GM12878 (cell line): ENCODE measurements around the gene MAD1L1. TPM values are rescaled to one million over a fixed set of nuclear protein-coding genes. Genes with fewer than 3 reads are reported as not detected.

Experiments used
- ATAC-seq: fragments of 200-7000 bp; cut with Tn5 transposase; 3 replicates; pipeline ENCODE4 v1.9.1; 2020; ENCODE audit warnings: mild to moderate bottlenecking, moderate library complexity
- BruUV-seq: library from RNA; stranded (reverse); fragments of 400-500 nt; replicated peaks from 2 replicates; lab custom pipeline; 2021; lab: Mats Ljungman, UMichigan
- CTCF ChIA-PET: fragments of 300-600 bp; sonication (Branson Sonifier 250); formaldehyde crosslinking; extraction: SDS; loops from one replicate; lab custom pipeline; 2021; ENCODE audit warnings: inconsistent platforms; lab: Yijun Ruan, JAX
- POLR2A ChIA-PET: fragments of 350-600 bp; formaldehyde crosslinking; extraction: SDS; loops from one replicate; lab custom pipeline; 2021; ENCODE audit warnings: inconsistent platforms; lab: Charles Lee
- RAD21 ChIA-PET: fragments of 300-600 bp; sonication (Branson Sonifier 250); formaldehyde crosslinking; loops from one replicate; lab custom pipeline; 2023; ENCODE audit warnings: antibody characterized with exemption; ENCODE audit not compliant: unreplicated experiment; lab: Charles Lee
- SMC1A ChIA-PET: fragments of 300-600 bp; sonication (Branson Sonifier 250); formaldehyde crosslinking; loops from one replicate; lab custom pipeline; 2023; ENCODE audit not compliant: unreplicated experiment, uncharacterized antibody; lab: Charles Lee
- DNase-seq: peaks from one replicate; pipeline ENCODE4 v3.0.0-alpha.2; 2011; ENCODE audit warnings: low read depth, low spot score
- FAIRE-seq: peaks from 3 replicates; lab custom pipeline; 2011; peaks lifted over from hg19 to GRCh38; lab: Jason Lieb, UNC
- H2AFZ ChIP-seq: 2 replicates; pipeline ENCODE4 v1.6.0; 2011; ENCODE audit warnings: low read depth, low read length, control low read depth; ENCODE audit not compliant: control insufficient read depth
- H3K27ac ChIP-seq: 2 replicates; pipeline ENCODE4 v1.5.1; 2011; ENCODE audit warnings: control low read depth; ENCODE audit not compliant: control insufficient read depth, insufficient read depth
- H3K27me3 ChIP-seq, 2 experiments: replicated peaks in 1 of 2; 2 replicates each; pipeline versions ENCODE4 v1.6.0 to v1.6.1; 2011; ENCODE audit warnings: low read length in 1 of 2; ENCODE audit not compliant: control insufficient read depth in 2 of 2, insufficient read depth in 2 of 2
- H3K36me3 ChIP-seq, 2 experiments: 2 replicates each; pipeline ENCODE4 v1.5.1; 2011; ENCODE audit warnings: low read length in 1 of 2; ENCODE audit not compliant: control insufficient read depth in 2 of 2, insufficient read depth in 2 of 2
- H3K4me1 ChIP-seq: 2 replicates; pipeline ENCODE4 v1.6.1; 2011; ENCODE audit warnings: mild to moderate bottlenecking, low read length, moderate library complexity, mixed read lengths; ENCODE audit not compliant: control insufficient read depth, insufficient read depth
- H3K4me2 ChIP-seq: 2 replicates; pipeline ENCODE4 v1.6.0; 2011; ENCODE audit warnings: control low read depth; ENCODE audit not compliant: control insufficient read depth, insufficient read depth
- H3K4me3 ChIP-seq: fragments of 200-600 bp; sonication (generic); 2 replicates; pipeline ENCODE4 v1.5.1; 2016
- H3K79me2 ChIP-seq: 2 replicates; pipeline ENCODE4 v1.6.0; 2011; ENCODE audit warnings: low read length; ENCODE audit not compliant: control insufficient read depth, insufficient read depth
- H3K9ac ChIP-seq: 2 replicates; pipeline ENCODE4 v1.8.0; 2011; ENCODE audit warnings: low read length, control low read depth, mixed read lengths; ENCODE audit not compliant: control insufficient read depth, insufficient read depth
- H3K9me3 ChIP-seq: replicated peaks from 3 replicates; pipeline ENCODE4 v1.5.1; 2011; ENCODE audit warnings: mild to moderate bottlenecking, low read length; ENCODE audit not compliant: control insufficient read depth, insufficient read depth
- H4K20me1 ChIP-seq: 2 replicates; pipeline ENCODE4 v1.6.0; 2011; ENCODE audit not compliant: control insufficient read depth, insufficient read depth
- BCL11A ChIP-seq: IDR thresholded peaks from 2 replicates; pipeline ENCODE4 v1.6.1; 2011; ENCODE audit warnings: low read depth, low read length
- CHD4 ChIP-seq: fragments of 200-600 bp; sonication (generic); IDR thresholded peaks from 2 replicates; pipeline ENCODE4 v1.6.1; 2016; ENCODE audit warnings: mild to moderate bottlenecking
- EED ChIP-seq: sonication (generic); IDR thresholded peaks from 2 replicates; pipeline ENCODE4 v1.6.1; 2016; ENCODE audit warnings: antibody characterized with exemption, low read depth
- IRF3 ChIP-seq: fragments of 450-650 bp; IDR thresholded peaks from 2 replicates; pipeline ENCODE4 v1.6.1; 2014; ENCODE audit warnings: mild to moderate bottlenecking
- KAT2A ChIP-seq: conservative IDR thresholded peaks from 2 replicates; pipeline ENCODE4 v1.6.1; 2011; ENCODE audit warnings: low read depth, low read length; ENCODE audit not compliant: control insufficient read depth
- MEF2B ChIP-seq: fragments of 450-650 bp; IDR thresholded peaks from 2 replicates; pipeline ENCODE4 v1.6.1; 2018; ENCODE audit warnings: mild to moderate bottlenecking, moderate library complexity; ENCODE audit not compliant: partially characterized antibody, poor library complexity, severe bottlenecking
- MXI1 ChIP-seq: fragments of 150-350 bp; IDR thresholded peaks from 2 replicates; pipeline ENCODE4 v1.6.1; 2011; ENCODE audit warnings: low read depth, mild to moderate bottlenecking, inconsistent platforms, low read length, improper control_type of control experiment
- MYB ChIP-seq: fragments of 150-350 bp; IDR thresholded peaks from 2 replicates; pipeline ENCODE4 v1.6.1; 2014; ENCODE audit warnings: mild to moderate bottlenecking, low read depth, low read length, borderline replicate concordance
- NR2C2 ChIP-seq: IDR thresholded peaks from 2 replicates; pipeline ENCODE4 v1.6.1; 2011; ENCODE audit warnings: borderline replicate concordance, low read depth; ENCODE audit not compliant: control insufficient read depth, insufficient read length
- PAX8 ChIP-seq: fragments of 450-650 bp; IDR thresholded peaks from 2 replicates; pipeline ENCODE4 v1.6.1; 2017; ENCODE audit warnings: mild to moderate bottlenecking, moderate library complexity
- SMAD5 ChIP-seq: IDR thresholded peaks from 2 replicates; pipeline ENCODE4 v1.6.1; 2016; ENCODE audit warnings: antibody characterized with exemption, low read depth
- SMARCA5 ChIP-seq: fragments of 450-650 bp; IDR thresholded peaks from 2 replicates; pipeline ENCODE4 v1.6.1; 2017; ENCODE audit warnings: mild to moderate bottlenecking
- STAT1 ChIP-seq: fragments of 450-650 bp; conservative IDR thresholded peaks from 2 replicates; pipeline ENCODE4 v1.6.1; 2014; ENCODE audit warnings: antibody characterized with exemption, mild to moderate bottlenecking
- YY1 ChIP-seq: IDR thresholded peaks from 2 replicates; pipeline ENCODE4 v1.6.1; 2011; ENCODE audit warnings: low read depth, mild to moderate bottlenecking, low read length
- ZBTB33 ChIP-seq: fragments of 450-650 bp; IDR thresholded peaks from 2 replicates; pipeline ENCODE4 v1.6.1; 2017; ENCODE audit warnings: mild to moderate bottlenecking
- ZNF592 ChIP-seq: fragments of 450-650 bp; IDR thresholded peaks from 2 replicates; pipeline ENCODE4 v1.6.1; 2017; ENCODE audit warnings: mild to moderate bottlenecking, moderate library complexity
- ZZZ3 ChIP-seq: IDR thresholded peaks from 2 replicates; pipeline ENCODE4 v1.6.1; 2011; ENCODE audit warnings: low read depth; ENCODE audit not compliant: control insufficient read depth, insufficient read length
- WGBS: methylation state at CpG from one replicate; pipeline ENCODE4 v1.1.6; 2016; ENCODE audit warnings: low lambda C conversion rate; ENCODE audit not compliant: insufficient replicate concordance, insufficient coverage; ENCODE audit errors: missing lambda C conversion rate; 5-methylcytosine and 5-hydroxymethylcytosine counted together
- in situ Hi-C: fragments of 300-500 bp; cut with MboI; formaldehyde crosslinking; loops from 9 replicates; pipeline ENCODE4 v1.14.3; 2018; ENCODE audit warnings: mixed read lengths
- intact Hi-C: fragments of 100-400 bp; cut with micrococcal nuclease; formaldehyde crosslinking; loops from one replicate; pipeline ENCODE4 v1.14.2; 2022; ENCODE audit not compliant: unreplicated experiment
- polyA plus RNA-seq, 11 experiments: library from polyadenylated mRNA; depleted of rRNA in 4 of 11; unstranded in 6 of 11; stranded (reverse) in 5 of 11; fragments of >200 nt; fragmentation: Nextera tagmentation in 4 of 11; fragmentation: Illumina TruSeq in 1 of 11; extraction: Ambion mirVana in 4 of 11; extraction: Trizol in 1 of 11; gene quantifications; 1 replicate in 1 of 11; 2 replicates in 10 of 11; pipeline versions ENCODE4 v1.2.1 to v1.2.3, GENCODE V29; 2011 to 2016; ENCODE audit warnings: inconsistent platforms in 2 of 11, missing spikeins in 2 of 11, low read depth in 1 of 11
- total RNA-seq, 4 experiments: library from RNA; depleted of rRNA in 3 of 4; stranded (reverse); fragments of >200 nt in 3 of 4; fragmentation: Illumina TruSeq in 1 of 4; extraction: Trizol in 1 of 4; gene quantifications; 2 replicates each; pipeline versions ENCODE4 v1.2.1 to v1.2.3, GENCODE V29; 2013 to 2021
- TF ChIP-seq, protein P1 (sequence below): IDR thresholded peaks from 2 replicates; pipeline ENCODE4 v1.6.1; 2012; ENCODE audit warnings: low read depth, low read length, improper control_type of control experiment

MAD1L1 gene
- total and polyA plus RNA-seq, 10 of the 15 experiments (the other 5 are each of a cell fraction or from before 2014, with no cell fraction given) = 2.2 to 76.8 (median 38.3) TPM

DNA sequence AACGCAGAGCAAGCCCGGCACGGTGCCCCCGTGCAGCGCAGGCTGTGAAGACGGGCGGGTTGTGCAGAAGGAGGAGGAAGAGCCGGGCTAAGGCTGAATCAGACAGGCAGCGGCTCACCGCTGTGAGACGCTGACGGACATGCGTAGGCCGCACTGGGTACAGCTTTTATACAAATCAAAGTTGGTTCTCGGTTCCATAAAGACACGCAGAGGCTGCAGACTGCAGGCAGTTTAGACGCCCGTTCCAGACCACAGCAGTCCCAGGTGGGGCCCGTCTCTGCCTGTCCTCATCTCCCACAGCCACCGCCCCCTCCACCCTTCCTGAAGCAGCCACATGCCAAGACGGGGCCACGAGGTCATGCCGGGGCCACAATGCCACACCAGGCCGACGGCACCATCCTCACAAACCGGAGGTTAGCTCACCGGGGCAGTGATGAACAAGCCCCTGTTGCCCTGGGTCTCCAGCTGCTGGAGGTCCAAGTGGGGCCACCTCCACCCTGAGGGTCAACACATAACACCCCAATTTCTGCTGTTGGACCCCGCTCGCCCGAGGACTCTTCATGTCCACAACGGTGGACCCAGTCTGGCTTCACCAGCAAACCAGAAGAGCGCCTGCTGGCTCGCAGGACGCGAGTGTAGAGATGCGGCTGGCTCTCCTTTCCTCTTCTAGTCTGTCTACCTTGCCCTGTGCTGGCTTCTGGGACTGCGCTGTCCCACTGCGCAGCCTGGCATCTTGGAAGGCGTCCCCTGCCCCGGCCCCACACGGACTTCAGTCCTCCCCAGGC lies 335.5 kb downstream of the MAD1L1 start:
- in situ Hi-C loops (no loop called here), intact Hi-C loops (no loop called here)
- ATAC-seq (no peak), DNase-seq (no peak), FAIRE-seq (no peak)
- Histone ChIP-seq H3K79me2 (no peaks in the 10 kb centered on the region), H2AFZ (no peak overlapping the region), H3K4me1 (no peaks in the 10 kb centered on the region), H3K9me3 (no peaks in the 10 kb centered on the region), H3K4me3 (no peak overlapping the region), H3K27me3 (no peaks in the 10 kb centered on the region), H3K36me3 (peaks cover 0 to 6% of the 10 kb centered on the region in 2 experiments; a peak in 3 of 4 replicates), H3K9ac (no peak overlapping the region), H4K20me1 (no peaks in the 10 kb centered on the region), H3K4me2 (no peak overlapping the region), H3K27ac (no peak overlapping the region)
- ChIA-PET RAD21 (no interaction called here), POLR2A (no interaction called here), CTCF (no interaction called here), SMC1A (no interaction called here)
- no TSS peak for BruUV-seq
- WGBS = 90% methylated on average over 39 of the region's 41 CpGs
- TF ChIP-seq CHD4 = no peak
- TF ChIP-seq SMAD5 = no peak
- TF ChIP-seq BCL11A = no peak
- TF ChIP-seq ZBTB33 = no peak
- TF ChIP-seq MXI1 = no peak
- TF ChIP-seq NR2C2 = no peak
- no peak for TF ChIP-seq SMARCA5
- TF ChIP-seq KAT2A = no peak
- no peak for TF ChIP-seq ZZZ3
- TF ChIP-seq PAX8 = no peak
- no peak for TF ChIP-seq IRF3
- no peak for TF ChIP-seq MYB
- TF ChIP-seq, protein P1, sequence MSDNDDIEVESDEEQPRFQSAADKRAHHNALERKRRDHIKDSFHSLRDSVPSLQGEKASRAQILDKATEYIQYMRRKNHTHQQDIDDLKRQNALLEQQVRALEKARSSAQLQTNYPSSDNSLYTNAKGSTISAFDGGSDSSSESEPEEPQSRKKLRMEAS = no peak
- no peak for TF ChIP-seq EED
- TF ChIP-seq YY1 = no peak
- no peak for TF ChIP-seq ZNF592
- no peak for TF ChIP-seq STAT1
- no peak for TF ChIP-seq MEF2B
